Endothelial cell of umbilical vein (primary cell): ENCODE results near the gene CALD1. TPM values are rescaled to one million over a fixed set of nuclear protein-coding genes. Genes with fewer than 3 reads are reported as not detected.

Experiments
- BruUV-seq: library from RNA; stranded (reverse); fragments of 400-500 nt; replicated peaks from 2 replicates; lab custom pipeline; 2021; lab: Mats Ljungman, UMichigan
- CTCF ChIA-PET: fragments of 300-600, 350-600 bp; sonication (Branson Sonifier 250); formaldehyde crosslinking; loops from one replicate; lab custom pipeline; 2021; ENCODE audit warnings: antibody characterized with exemption, inconsistent platforms; lab: Charles Lee
- POLR2A ChIA-PET: fragments of 300-600, 350-600 bp; sonication (Branson Sonifier 250); formaldehyde crosslinking; loops from one replicate; lab custom pipeline; 2021; ENCODE audit warnings: antibody characterized with exemption, inconsistent platforms; lab: Charles Lee
- DNase-seq: peaks from one replicate; pipeline ENCODE4 v3.0.0-alpha.2; 2011; ENCODE audit warnings: low read depth, low spot score
- FAIRE-seq: peaks from 2 replicates; lab custom pipeline; 2011; peaks lifted over from hg19 to GRCh38; lab: Jason Lieb, UNC
- H2AFZ ChIP-seq: 2 replicates; pipeline ENCODE4 v1.6.0; 2012; ENCODE audit warnings: low read depth, low read length, control low read depth, inconsistent platforms
- H3K27ac ChIP-seq: 2 replicates; pipeline ENCODE4 v1.5.1; 2011; ENCODE audit warnings: low read depth, mild to moderate bottlenecking, control low read depth, low read length, moderate library complexity; ENCODE audit not compliant: insufficient read depth
- H3K27me3 ChIP-seq, 2 experiments: 2 replicates each; pipeline versions ENCODE4 v1.6.0 to v1.6.1; 2011; ENCODE audit warnings: low read length in 2 of 2, mixed read lengths in 1 of 2; ENCODE audit not compliant: control insufficient read depth in 2 of 2, insufficient read depth in 2 of 2
- H3K36me3 ChIP-seq, 2 experiments: 2 replicates in 1 of 2; 3 replicates in 1 of 2; pipeline ENCODE4 v1.5.1; 2011; ENCODE audit warnings: low read length in 2 of 2, mild to moderate bottlenecking in 1 of 2, moderate library complexity in 1 of 2; ENCODE audit not compliant: control insufficient read depth in 2 of 2, insufficient read depth in 2 of 2; ENCODE audit errors: extremely low read depth in 1 of 2
- H3K4me1 ChIP-seq: 3 replicates; pipeline ENCODE4 v1.5.1; 2011; ENCODE audit warnings: mild to moderate bottlenecking, low read length; ENCODE audit not compliant: control insufficient read depth, insufficient read depth; ENCODE audit errors: extremely low read depth
- H3K4me2 ChIP-seq: 2 replicates; pipeline ENCODE4 v1.6.1; 2011; ENCODE audit warnings: low read length, control low read depth, mixed read lengths; ENCODE audit not compliant: insufficient read depth
- H3K4me3 ChIP-seq, 3 experiments: fragments of 200-600 bp in 1 of 3; sonication (generic), shearing (Covaris generic) in 1 of 3; replicated peaks in 1 of 3; 2 replicates each; pipeline ENCODE4 v1.5.1; 2011 to 2016; ENCODE audit warnings: control low read depth in 3 of 3, low read length in 3 of 3, mild to moderate bottlenecking in 2 of 3, inconsistent platforms in 1 of 3, low read depth in 1 of 3, moderate library complexity in 1 of 3; ENCODE audit not compliant: insufficient read depth in 1 of 3
- H3K79me2 ChIP-seq: 2 replicates; pipeline ENCODE4 v1.6.0; 2012; ENCODE audit warnings: low read length, inconsistent platforms; ENCODE audit not compliant: control insufficient read depth, insufficient read depth
- H3K9ac ChIP-seq: replicated peaks from 2 replicates; pipeline ENCODE3; 2011; ENCODE audit warnings: low read length, control low read depth; ENCODE audit not compliant: insufficient read depth; ENCODE audit errors: extremely low read depth
- H3K9me1 ChIP-seq: replicated peaks from 3 replicates; pipeline ENCODE4 v1.6.0; 2011; ENCODE audit warnings: mild to moderate bottlenecking, low read length; ENCODE audit not compliant: control insufficient read depth, insufficient read depth; ENCODE audit errors: extremely low read depth
- H3K9me3 ChIP-seq: replicated peaks from 2 replicates; pipeline ENCODE4 v1.5.1; 2012; ENCODE audit warnings: low read length, inconsistent platforms; ENCODE audit not compliant: control insufficient read depth, insufficient read depth
- H4K20me1 ChIP-seq: replicated peaks from 2 replicates; pipeline ENCODE3; 2011; ENCODE audit warnings: mild to moderate bottlenecking, low read length; ENCODE audit not compliant: control insufficient read depth, insufficient read depth; ENCODE audit errors: extremely low read depth
- EZH2 ChIP-seq: IDR thresholded peaks from 2 replicates; pipeline ENCODE4 v1.6.1; 2012; ENCODE audit warnings: borderline replicate concordance, low read depth, mild to moderate bottlenecking, moderate library complexity, low read length, inconsistent platforms; ENCODE audit not compliant: severe bottlenecking
- GATA2 ChIP-seq: IDR thresholded peaks from 2 replicates; pipeline ENCODE4 v1.7.0; 2011; ENCODE audit warnings: low read depth, mild to moderate bottlenecking, moderate library complexity, mixed read lengths, low read length; ENCODE audit not compliant: insufficient read length, insufficient read depth
- JUN ChIP-seq: IDR thresholded peaks from 2 replicates; pipeline ENCODE4 v1.6.1; 2011; ENCODE audit warnings: borderline replicate concordance, low read depth; ENCODE audit not compliant: insufficient read length, insufficient read depth
- POLR2AphosphoS5 ChIP-seq: IDR thresholded peaks from 2 replicates; pipeline ENCODE4 v1.6.1; 2012; ENCODE audit warnings: low read depth, mild to moderate bottlenecking, control low read depth, low read length, moderate library complexity; ENCODE audit not compliant: insufficient read depth
- dilution Hi-C: fragments of 300-500 bp; cut with MboI; formaldehyde crosslinking; loops from one replicate; pipeline ENCODE4 v1.15.0; 2019; ENCODE audit warnings: low sequenced_read_pairs; ENCODE audit not compliant: extremely low pct_ligation_motif_present
- intact Hi-C: fragments of 100-400 bp; cut with micrococcal nuclease; formaldehyde crosslinking; loops from one replicate; pipeline ENCODE4 v1.10.0; 2022
- polyA plus RNA-seq, 4 experiments: library from polyadenylated mRNA; depleted of rRNA in 3 of 4; stranded (reverse) in 3 of 4; unstranded in 1 of 4; fragments of >200 nt; gene quantifications; 2 replicates each; pipeline versions ENCODE4 v1.2.1 to v1.2.3, GENCODE V29; 2011 to 2012; ENCODE audit warnings: missing spikeins in 1 of 4
- total RNA-seq: library from RNA; stranded (reverse); gene quantifications from 2 replicates; pipeline ENCODE4 v1.2.3, GENCODE V29; 2021
- TF ChIP-seq, protein P1 (sequence below), 2 donors: IDR thresholded peaks; 1 replicate in 1 of 2; 2 replicates in 1 of 2; pipeline ENCODE4 v1.5.1; 2011; ENCODE audit warnings: low read length in 2 of 2, mild to moderate bottlenecking in 2 of 2, moderate library complexity in 2 of 2, control low read depth in 1 of 2, inconsistent platforms in 1 of 2, low read depth in 1 of 2; ENCODE audit not compliant: insufficient read depth in 1 of 2; ENCODE audit errors: extremely low read depth in 1 of 2

The CALD1 gene
- total and polyA plus RNA-seq, 2 donors (not counting 3 experiments of a cell fraction or from before 2014, with no cell fraction given) = 136 to 307 TPM

DNA sequence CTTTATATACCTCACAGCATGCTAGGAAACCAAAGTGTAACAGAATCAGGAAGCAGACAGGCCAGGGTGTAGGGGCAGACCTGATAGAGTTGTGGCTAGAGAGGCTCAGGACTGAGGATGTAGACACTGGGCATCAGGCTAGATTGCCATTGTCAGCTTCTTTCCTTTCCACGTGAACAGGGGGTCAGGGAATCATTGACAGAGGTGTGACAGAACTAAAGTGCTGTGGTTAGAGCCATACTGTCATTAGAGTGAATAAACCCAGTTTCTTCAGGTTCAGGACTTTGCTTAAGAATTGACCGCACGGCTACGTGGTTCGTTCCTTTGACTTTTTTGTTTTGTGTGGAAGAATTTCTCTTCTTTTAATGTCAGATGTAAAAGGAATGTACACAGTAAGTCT lies 90.7 kb downstream of the CALD1 start:
- Histone ChIP-seq H3K4me1 (peaks cover 61% of the 10 kb centered on the region), H3K4me2 (no peak overlapping the region), H4K20me1 (no peaks in the 10 kb centered on the region), H2AFZ (no peak overlapping the region), H3K27me3 (no peaks in the 10 kb centered on the region), H3K79me2 (peaks cover 40% of the 10 kb centered on the region), H3K4me3 (no peak overlapping the region), H3K9me1 (no peaks in the 10 kb centered on the region), H3K27ac (no peak overlapping the region), H3K36me3 (peaks cover 11% of the 10 kb centered on the region in 2 experiments), H3K9ac (no peak overlapping the region), H3K9me3 (no peaks in the 10 kb centered on the region)
- ChIA-PET CTCF (interaction anchor here (1.0 kb wide), 1 partner anchor 85 kb away, joined by 3 read pairs; no protein-coding TSS in a partner anchor), POLR2A (no interaction called here)
- no TSS peak for BruUV-seq
- TF ChIP-seq POLR2AphosphoS5 = no peak
- TF ChIP-seq JUN = no peak
- no peak for TF ChIP-seq EZH2
- DNase-seq = no peak
- no peak for FAIRE-seq
- intact Hi-C loops (no loop called here), dilution Hi-C loops (no loop called here)

- H3K4me3 ChIP-seq = no peak overlapping the region
- intact Hi-C loops = loop anchor here (1.0 kb wide), 1 partner anchor 91 kb away; the partner anchor contains the start of gene CALD1
- H2AFZ ChIP-seq = no peak overlapping the region
- no peak overlapping the region for H3K4me2 ChIP-seq
- peaks cover 11% of the 10 kb centered on the region in 2 experiments for H3K36me3 ChIP-seq
- FAIRE-seq (no peak), DNase-seq (peak; percentile 58)
- BruUV-seq = no TSS peak
- H3K27me3 ChIP-seq = no peaks in the 10 kb centered on the region
- peaks cover 55% of the 10 kb centered on the region for H3K4me1 ChIP-seq
- no peak overlapping the region for H3K27ac ChIP-seq
- H3K9me3 ChIP-seq = no peaks in the 10 kb centered on the region
- peaks cover 37% of the 10 kb centered on the region for H3K79me2 ChIP-seq
- H4K20me1 ChIP-seq = no peaks in the 10 kb centered on the region
- H3K9ac ChIP-seq = no peak overlapping the region
- no peaks in the 10 kb centered on the region for H3K9me1 ChIP-seq
- ChIA-PET POLR2A (no interaction called here), CTCF (interaction anchor here (1.0 to 2.2 kb wide), 3 partner anchors 28 to 86 kb away, joined by 3 to 10 read pairs (median 3); no protein-coding TSS in a partner anchor)
- dilution Hi-C loops = no loop called here
- TF ChIP-seq, protein P1, sequence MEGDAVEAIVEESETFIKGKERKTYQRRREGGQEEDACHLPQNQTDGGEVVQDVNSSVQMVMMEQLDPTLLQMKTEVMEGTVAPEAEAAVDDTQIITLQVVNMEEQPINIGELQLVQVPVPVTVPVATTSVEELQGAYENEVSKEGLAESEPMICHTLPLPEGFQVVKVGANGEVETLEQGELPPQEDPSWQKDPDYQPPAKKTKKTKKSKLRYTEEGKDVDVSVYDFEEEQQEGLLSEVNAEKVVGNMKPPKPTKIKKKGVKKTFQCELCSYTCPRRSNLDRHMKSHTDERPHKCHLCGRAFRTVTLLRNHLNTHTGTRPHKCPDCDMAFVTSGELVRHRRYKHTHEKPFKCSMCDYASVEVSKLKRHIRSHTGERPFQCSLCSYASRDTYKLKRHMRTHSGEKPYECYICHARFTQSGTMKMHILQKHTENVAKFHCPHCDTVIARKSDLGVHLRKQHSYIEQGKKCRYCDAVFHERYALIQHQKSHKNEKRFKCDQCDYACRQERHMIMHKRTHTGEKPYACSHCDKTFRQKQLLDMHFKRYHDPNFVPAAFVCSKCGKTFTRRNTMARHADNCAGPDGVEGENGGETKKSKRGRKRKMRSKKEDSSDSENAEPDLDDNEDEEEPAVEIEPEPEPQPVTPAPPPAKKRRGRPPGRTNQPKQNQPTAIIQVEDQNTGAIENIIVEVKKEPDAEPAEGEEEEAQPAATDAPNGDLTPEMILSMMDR (IDR thresholded peaks at IDR 0.05; ENCODE audit: extremely low read depth in 1 of 2, insufficient read depth in 1 of 2, low read depth in 1 of 2, low read length in 2 of 2) = no peak
- peak; percentile 21 for TF ChIP-seq GATA2
Observed at GRCh38 chr7:134870781-134871180, 91.3 kb downstream of the CALD1 start.
